Non-pigmented ciliary epithelial cell (primary cell): Measurements from ENCODE around the gene RASAL2.

Source experiments
- DNase-seq: peaks from one replicate; pipeline ENCODE4 v3.0.0-alpha.2; 2010; ENCODE audit warnings: low read depth

Gene RASAL2

GRCh38 chr1:178458203-178458602 lies 364.3 kb downstream of the RASAL2 start:
- DNase-seq = no peak

- no peak for DNase-seq
Observed at GRCh38 chr1:178461104-178461503, 367.2 kb downstream of the RASAL2 start.

- no peak for DNase-seq
Observed at GRCh38 chr1:178461701-178462100, 367.8 kb downstream of the RASAL2 start.

- DNase-seq = no peak
Observed at GRCh38 chr1:178464141-178464540, 370.2 kb downstream of the RASAL2 start.

- DNase-seq = no peak
Observed at GRCh38 chr1:178464566-178464965, 370.7 kb downstream of the RASAL2 start.

- peak; percentile 37 for DNase-seq
Observed at GRCh38 chr1:178465011-178465410, 371.1 kb downstream of the RASAL2 start.

- DNase-seq = no peak
Observed at GRCh38 chr1:178467837-178468236, 373.9 kb downstream of the RASAL2 start.

- no peak for DNase-seq
Observed at GRCh38 chr1:178470411-178470960, 376.6 kb downstream of the RASAL2 start.

- no peak for DNase-seq
Observed at GRCh38 chr1:178472531-178472930, 378.6 kb downstream of the RASAL2 start.

- no peak for DNase-seq
Observed at GRCh38 chr1:178477373-178477772, 383.5 kb downstream of the RASAL2 start.

GRCh38 chr1:178477841-178478240 lies 383.9 kb downstream of the RASAL2 start:
- no peak for DNase-seq

- DNase-seq = no peak
Observed at GRCh38 chr1:178483251-178483957, 389.5 kb downstream of the RASAL2 start.

- DNase-seq = no peak
Observed at GRCh38 chr1:178484698-178485225, 390.9 kb downstream of the RASAL2 start.

- DNase-seq = no peak
Observed at GRCh38 chr1:178485541-178485981, 391.7 kb downstream of the RASAL2 start.

- no peak for DNase-seq
Observed at GRCh38 chr1:178486100-178487069, 392.5 kb downstream of the RASAL2 start.

- no peak for DNase-seq
Observed at GRCh38 chr1:178487070-178487615, 393.2 kb downstream of the RASAL2 start.

- DNase-seq = no peak
Observed at GRCh38 chr1:178488393-178488792, 394.5 kb downstream of the RASAL2 start.

GRCh38 chr1:178489399-178489798 lies 395.5 kb downstream of the RASAL2 start:
- DNase-seq = no peak

- no peak for DNase-seq
Observed at GRCh38 chr1:178490136-178490535, 396.2 kb downstream of the RASAL2 start.

- DNase-seq = no peak
Observed at GRCh38 chr1:178490967-178491366, 397.1 kb downstream of the RASAL2 start.

GRCh38 chr1:178491721-178492120 lies 397.8 kb downstream of the RASAL2 start:
- no peak for DNase-seq

- DNase-seq = no peak
Observed at GRCh38 chr1:178492341-178492740, 398.4 kb downstream of the RASAL2 start.
